Ishikawa (cell line): Measurements from ENCODE around the gene KRT79.

Experiments used
- CEBPB ChIP-seq: IDR thresholded peaks from 2 replicates; pipeline ENCODE4 v1.6.1; 2012
- CREB1 ChIP-seq: IDR thresholded peaks from 2 replicates; pipeline ENCODE4 v1.6.1; 2012; ENCODE audit warnings: low read depth
- EGR1 ChIP-seq: IDR thresholded peaks from 2 replicates; pipeline ENCODE4 v1.6.1; 2012
- EP300 ChIP-seq: IDR thresholded peaks from 2 replicates; pipeline ENCODE4 v1.6.1; 2012; ENCODE audit warnings: borderline replicate concordance
- FOXM1 ChIP-seq: IDR thresholded peaks from 2 replicates; pipeline ENCODE4 v1.6.1; 2012; ENCODE audit warnings: low read depth, borderline replicate concordance
- MAX ChIP-seq: IDR thresholded peaks from 2 replicates; pipeline ENCODE4 v1.6.1; 2012
- NFIC ChIP-seq: IDR thresholded peaks from 2 replicates; pipeline ENCODE4 v1.6.1; 2012
- RAD21 ChIP-seq: IDR thresholded peaks from 2 replicates; pipeline ENCODE4 v1.6.1; 2012; ENCODE audit warnings: low read depth
- REST ChIP-seq: IDR thresholded peaks from 2 replicates; pipeline ENCODE4 v1.6.1; 2012; ENCODE audit warnings: low read depth, mild to moderate bottlenecking
- TAF1 ChIP-seq: IDR thresholded peaks from 2 replicates; pipeline ENCODE4 v1.6.1; 2012; ENCODE audit warnings: low read depth, mild to moderate bottlenecking
- TCF12 ChIP-seq: IDR thresholded peaks from 2 replicates; pipeline ENCODE4 v1.6.1; 2012; ENCODE audit warnings: low read depth
- TEAD4 ChIP-seq: IDR thresholded peaks from 2 replicates; pipeline ENCODE4 v1.6.1; 2012
- USF1 ChIP-seq: IDR thresholded peaks from 2 replicates; pipeline ENCODE4 v1.6.1; 2012
- YY1 ChIP-seq: IDR thresholded peaks from 2 replicates; pipeline ENCODE4 v1.6.1; 2012; ENCODE audit warnings: low read depth

- TF ChIP-seq EP300 = no peak
- TF ChIP-seq REST = no peak
- TF ChIP-seq RAD21 = no peak
- TF ChIP-seq MAX = no peak
- no peak for TF ChIP-seq CEBPB
- no peak for TF ChIP-seq EGR1
- no peak for TF ChIP-seq CREB1
- no peak for TF ChIP-seq TAF1
- TF ChIP-seq TEAD4 = no peak
- no peak for TF ChIP-seq TCF12
- no peak for TF ChIP-seq USF1
- no peak for TF ChIP-seq YY1
- no peak for TF ChIP-seq NFIC
- TF ChIP-seq FOXM1 = no peak
Measured at GRCh38 chr12:52857500-52857899, 23.4 kb upstream of the KRT79 start.
